NCI-H748 (cell line): ENCODE measurements around the gene NRXN2.
"Not testable (repeated sequence)": the region's sequence is repeated elsewhere in the genome, so short reads cannot be mapped to it uniquely, and the experiment has no call there.

Experiments used
- DNase-seq: peaks from one replicate; lab custom pipeline; 2025; ENCODE audit not compliant: unreplicated experiment; lab: John Stamatoyannopoulos, UW

NRXN2 gene

GRCh38 chr11:64705501-64705900 is 17.5 kb downstream of the NRXN2 start:
- DNase-seq, result no peak

DNA sequence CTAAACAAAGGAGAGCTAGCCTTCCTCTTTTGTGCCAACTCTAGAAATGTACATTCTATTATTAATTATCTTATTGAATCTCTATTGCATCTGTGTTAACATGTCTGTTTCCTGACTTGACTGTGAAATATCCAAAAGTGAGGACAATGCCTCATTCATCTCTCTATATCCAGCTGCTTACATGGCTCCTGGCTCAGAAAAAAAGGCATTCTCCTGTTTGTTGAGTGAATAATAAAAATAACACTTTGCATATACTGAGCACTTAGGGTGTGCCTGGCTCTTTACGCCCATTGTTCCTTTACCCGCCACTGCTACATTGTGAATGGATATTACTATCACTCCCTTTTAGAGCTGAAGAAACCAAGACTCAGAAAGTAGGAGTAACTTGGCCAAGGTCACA is 19.9 kb downstream of the NRXN2 start:
- DNase-seq, result no peak

DNA sequence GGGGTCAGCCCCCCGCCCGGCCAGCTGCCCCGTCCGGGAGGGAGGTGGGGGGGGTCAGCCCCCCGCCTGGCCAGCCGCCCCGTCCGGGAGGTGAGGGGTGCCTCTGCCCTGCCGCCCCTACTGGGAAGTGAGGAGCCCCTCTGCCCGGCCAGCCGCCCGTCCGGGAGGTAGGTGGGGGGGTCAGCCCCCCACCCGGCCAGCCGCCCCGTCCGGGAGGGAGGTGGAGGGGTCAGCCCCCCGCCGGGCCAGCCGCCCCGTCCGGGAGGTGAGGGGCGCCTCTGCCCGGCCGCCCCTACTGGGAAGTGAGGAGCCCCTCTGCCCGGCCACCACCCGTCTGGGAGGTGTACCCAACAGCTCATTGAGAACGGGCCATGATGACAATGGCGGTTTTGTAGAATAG is 21.0 kb downstream of the NRXN2 start:
- DNase-seq, result not testable (repeated sequence)

- DNase-seq, result no peak
Observed at GRCh38 chr11:64698427-64698826, 24.6 kb downstream of the NRXN2 start.

DNA sequence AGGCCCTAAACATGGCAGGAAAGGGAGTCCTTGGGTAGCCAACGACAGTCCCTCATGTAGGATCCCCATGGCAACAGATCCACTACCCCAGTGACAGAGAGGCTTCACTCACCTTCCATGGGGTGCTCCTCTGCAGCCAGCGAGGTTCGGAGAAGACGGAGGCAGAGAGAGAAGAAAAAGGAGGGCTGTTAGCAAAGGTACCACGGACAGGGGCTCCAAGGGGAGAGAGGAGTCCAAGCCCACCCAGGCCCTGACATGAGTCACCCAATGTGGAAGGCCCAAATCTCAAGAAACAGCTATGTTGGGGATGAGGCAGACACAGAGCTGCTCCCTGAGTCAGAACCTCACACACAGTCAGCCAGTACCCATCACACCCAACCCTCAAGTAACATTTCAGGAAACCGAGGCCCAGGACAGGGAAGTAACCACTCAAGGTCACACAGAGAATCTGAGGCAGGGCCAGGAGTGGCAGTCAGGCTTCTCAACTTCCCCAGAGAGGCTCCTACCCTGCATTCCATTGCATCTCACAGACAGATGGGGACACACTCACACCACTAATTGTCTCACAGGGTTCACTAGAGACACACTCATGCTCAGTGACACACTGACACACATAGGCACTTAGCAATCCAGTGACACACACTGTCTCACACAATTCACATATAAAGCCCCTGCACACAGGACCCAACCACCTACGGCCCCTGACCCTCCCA is 25.2 kb downstream of the NRXN2 start:
- DNase-seq, result no peak

DNA sequence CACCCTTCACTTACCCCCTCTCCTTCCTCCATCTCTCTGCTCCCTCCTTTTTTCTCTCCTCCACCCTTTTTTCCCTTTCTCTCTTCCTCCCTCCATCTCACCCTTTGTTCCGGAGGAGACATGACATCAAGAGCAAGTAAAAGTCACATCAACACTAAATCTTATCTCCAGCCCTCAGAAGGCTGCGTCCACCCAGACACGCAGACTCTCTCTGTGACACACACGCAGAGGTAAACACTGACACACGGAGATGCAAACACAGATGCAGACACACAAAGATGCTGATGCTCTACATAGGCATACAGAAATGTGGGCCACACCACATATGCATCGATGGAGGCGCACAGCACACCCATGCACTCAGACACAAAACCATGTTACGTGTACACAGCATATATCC is 27.0 kb downstream of the NRXN2 start:
- no peak for DNase-seq

DNA sequence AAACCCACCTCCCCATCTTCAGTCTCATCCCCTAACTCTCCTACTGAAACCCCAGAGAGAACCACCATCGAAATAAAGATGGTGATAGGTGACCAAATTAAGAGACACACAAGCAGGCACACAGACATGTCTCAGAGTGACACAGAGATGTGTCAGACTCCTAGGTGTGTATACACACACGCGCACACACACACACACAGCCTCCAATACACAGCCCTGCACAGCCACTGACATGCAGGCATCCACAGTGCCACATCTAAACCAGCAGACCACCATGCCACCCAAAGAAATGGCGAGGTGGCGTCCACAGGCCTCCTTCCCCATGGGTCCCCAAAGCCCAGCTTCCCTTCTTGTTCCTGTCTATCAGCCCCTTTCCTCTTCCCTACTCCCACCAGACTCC is 27.4 kb downstream of the NRXN2 start:
- DNase-seq, result no peak

- DNase-seq, result peak; percentile 52
Observed at GRCh38 chr11:64694821-64695365, 28.1 kb downstream of the NRXN2 start.

GRCh38 chr11:64694026-64694755 is 28.8 kb downstream of the NRXN2 start:
- no peak for DNase-seq

- no peak for DNase-seq
Observed at GRCh38 chr11:64692764-64693331, 30.1 kb downstream of the NRXN2 start.

- no peak for DNase-seq
Observed at GRCh38 chr11:64691543-64691942, 31.5 kb downstream of the NRXN2 start.

GRCh38 chr11:64690235-64690634 is 32.8 kb downstream of the NRXN2 start:
- DNase-seq, result no peak

- peak; percentile 85 for DNase-seq
Observed at GRCh38 chr11:64688534-64688982, 34.4 kb downstream of the NRXN2 start.

GRCh38 chr11:64687643-64688533 is 35.1 kb downstream of the NRXN2 start:
- DNase-seq, result no peak

DNA sequence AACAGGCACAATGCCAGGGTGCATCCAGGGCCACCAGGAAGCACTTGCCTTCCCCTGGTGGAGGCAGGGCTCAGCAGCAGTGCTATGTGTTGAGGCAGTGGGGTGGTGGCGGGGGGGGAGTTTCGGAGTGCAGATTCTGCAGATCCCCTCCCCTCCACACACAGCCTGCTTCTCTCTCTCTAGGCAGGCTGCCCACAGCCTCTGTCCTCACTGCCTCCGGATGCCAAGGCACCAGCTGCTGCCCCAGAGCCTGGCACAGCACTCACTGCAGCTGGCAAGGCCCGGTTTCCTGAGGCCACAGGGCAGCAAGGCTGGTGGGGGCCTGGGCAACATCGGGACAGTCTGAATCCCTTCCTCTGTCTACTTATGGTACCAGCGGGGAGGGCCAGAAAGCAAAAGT is 35.8 kb downstream of the NRXN2 start:
- DNase-seq, result no peak

DNA sequence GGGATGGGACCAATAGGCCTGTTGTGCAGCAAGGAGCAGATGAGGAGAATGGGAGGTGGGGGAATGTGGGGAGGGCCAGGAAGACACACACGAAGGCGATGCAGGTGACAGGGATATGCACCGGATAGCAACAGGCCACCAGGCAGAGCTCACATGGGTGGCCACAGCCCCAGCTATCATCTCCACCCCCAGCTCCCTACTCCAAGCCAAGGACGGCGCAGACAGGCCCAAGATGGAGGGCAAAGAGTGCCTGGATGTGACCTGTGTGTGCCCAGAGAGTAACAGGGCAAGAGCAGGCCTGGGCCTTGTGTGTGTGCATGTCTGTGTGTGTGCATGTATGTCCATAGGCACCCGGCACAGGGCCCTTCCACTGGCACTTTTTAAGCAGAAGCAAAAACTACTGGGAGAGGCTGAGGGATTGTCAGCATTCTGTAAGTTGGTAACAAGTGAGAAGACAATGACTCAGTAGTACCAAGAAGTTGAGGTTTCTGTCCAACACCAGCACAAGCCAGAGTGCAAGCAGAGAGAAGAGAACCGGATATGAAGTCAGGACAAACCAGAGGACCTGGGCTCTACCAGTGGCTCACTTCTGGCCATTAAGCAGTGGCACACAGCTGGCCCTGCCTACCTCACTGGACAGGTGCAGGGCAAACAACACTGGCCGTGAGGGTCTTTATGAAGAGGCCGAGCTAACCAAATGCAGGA is 36.4 kb downstream of the NRXN2 start:
- DNase-seq, result no peak

- DNase-seq, result no peak
Observed at GRCh38 chr11:64685536-64685935, 37.5 kb downstream of the NRXN2 start.

DNA sequence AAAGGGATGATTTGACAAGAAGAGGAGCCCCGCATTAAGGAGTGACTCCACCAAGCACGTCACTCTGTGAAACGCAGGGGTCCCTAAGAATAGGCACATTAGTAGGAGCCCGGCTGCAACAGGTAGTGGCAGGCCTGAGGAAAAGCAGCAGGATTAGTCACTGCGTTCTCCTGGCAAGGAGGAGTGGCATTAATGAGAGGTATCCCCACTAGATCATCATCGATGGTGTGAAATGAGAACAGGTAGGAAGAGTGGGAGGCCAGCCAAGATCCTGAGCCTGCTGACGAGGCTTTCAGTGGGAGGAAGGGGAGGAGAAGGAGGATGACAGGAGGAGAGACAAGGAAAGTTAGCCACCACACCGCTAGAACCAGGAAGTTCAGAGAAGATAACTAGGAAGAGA is 38.6 kb downstream of the NRXN2 start:
- DNase-seq, result no peak

DNA sequence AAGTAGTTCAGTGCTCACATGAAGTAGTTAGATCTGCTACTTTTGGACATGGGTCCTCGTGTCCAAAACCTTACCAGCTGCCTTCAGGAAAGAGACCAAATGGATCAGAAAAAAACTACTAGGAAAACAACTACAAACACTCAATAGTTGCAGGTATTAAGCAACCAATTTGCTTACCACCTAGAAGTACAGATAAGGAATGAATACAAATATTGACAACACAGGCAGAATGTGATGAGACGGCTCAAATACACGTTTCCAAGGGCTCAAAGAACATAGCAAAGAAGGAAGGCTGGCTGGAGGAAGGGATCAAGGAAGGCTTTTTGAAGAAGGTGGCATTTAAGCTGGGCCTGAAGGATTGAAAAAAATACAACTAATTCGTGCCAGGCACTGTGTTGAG is 41.8 kb downstream of the NRXN2 start:
- DNase-seq, result no peak

GRCh38 chr11:64679846-64680245 is 43.2 kb downstream of the NRXN2 start:
- DNase-seq, result no peak
